ENCODE measurements around the gene SORCS2.

SORCS2 gene

GRCh38 chr4:7282786-7283440, 90.6 kb downstream of the SORCS2 start:
- Histone ChIP-seq H3K9me3 (ENCODE audit: control insufficient read depth, insufficient read depth, low read length) (no peaks in the 10 kb centered on the region), H3K36me3 (ENCODE audit: control insufficient read depth, low read length) (no peaks in the 10 kb centered on the region), H4K20me1 (ENCODE audit: control insufficient read depth, insufficient read depth, low read depth, low read length) (no peaks in the 10 kb centered on the region), H3F3A (ENCODE audit: control insufficient read depth, insufficient read depth) (no peaks in the 10 kb centered on the region), H3K4me3 (ENCODE audit: low read length) (no peak overlapping the region), H3K4me2 (ENCODE audit: low read length) (no peak overlapping the region), H3K9me2 (replicated peaks; ENCODE audit: control insufficient read depth, low read length) (no peaks in the 10 kb centered on the region), H3K4me1 (ENCODE audit: control insufficient read depth, low read length) (no peaks in the 10 kb centered on the region), H3K79me2 (ENCODE audit: control insufficient read depth, low read length) (no peaks in the 10 kb centered on the region), H3K27ac (ENCODE audit: low read depth, low read length) (no peak overlapping the region), H3K27me3 (ENCODE audit: control insufficient read depth, low read length) (no peaks in the 10 kb centered on the region)
- no peak for TF ChIP-seq EZH2phosphoT487 (IDR thresholded peaks at IDR 0.05; ENCODE audit: borderline replicate concordance, low read length)
- TF ChIP-seq CTCF (IDR thresholded peaks at IDR 0.05; ENCODE audit: low read depth, low read length, poor library complexity, severe bottlenecking) = no peak

- no peak overlapping the region for H3K27ac ChIP-seq (ENCODE audit: low read depth, low read length)
- H3K27me3 ChIP-seq (ENCODE audit: control insufficient read depth, low read length) = no peaks in the 10 kb centered on the region
- no peaks in the 10 kb centered on the region for H3K36me3 ChIP-seq (ENCODE audit: control insufficient read depth, low read length)
- no peaks in the 10 kb centered on the region for H3K4me1 ChIP-seq (ENCODE audit: control insufficient read depth, low read length)
- no peaks in the 10 kb centered on the region for H3K9me3 ChIP-seq (ENCODE audit: control insufficient read depth, insufficient read depth, low read length)
- H3F3A ChIP-seq (ENCODE audit: control insufficient read depth, insufficient read depth) = no peaks in the 10 kb centered on the region
- no peaks in the 10 kb centered on the region for H4K20me1 ChIP-seq (ENCODE audit: control insufficient read depth, insufficient read depth, low read depth, low read length)
- TF ChIP-seq EZH2phosphoT487 (IDR thresholded peaks at IDR 0.05; ENCODE audit: borderline replicate concordance, low read length) (no peak), CTCF (IDR thresholded peaks at IDR 0.05; ENCODE audit: low read depth, low read length, poor library complexity, severe bottlenecking) (no peak)
- no peaks in the 10 kb centered on the region for H3K9me2 ChIP-seq (replicated peaks; ENCODE audit: control insufficient read depth, low read length)
- H3K79me2 ChIP-seq (ENCODE audit: control insufficient read depth, low read length) = no peaks in the 10 kb centered on the region
- no peak overlapping the region for H3K4me2 ChIP-seq (ENCODE audit: low read length)
- H3K4me3 ChIP-seq (ENCODE audit: low read length) = no peak overlapping the region
Observed at GRCh38 chr4:7285244-7286094, 93.1 kb downstream of the SORCS2 start.

GRCh38 chr4:7286170-7286569, 93.8 kb downstream of the SORCS2 start:
- no peak for TF ChIP-seq EZH2phosphoT487 (IDR thresholded peaks at IDR 0.05; ENCODE audit: borderline replicate concordance, low read length)
- no peak for TF ChIP-seq CTCF (IDR thresholded peaks at IDR 0.05; ENCODE audit: low read depth, low read length, poor library complexity, severe bottlenecking)
- no peaks in the 10 kb centered on the region for H3K79me2 ChIP-seq (ENCODE audit: control insufficient read depth, low read length)
- no peak overlapping the region for H3K4me2 ChIP-seq (ENCODE audit: low read length)
- H3K4me1 ChIP-seq (ENCODE audit: control insufficient read depth, low read length) = no peaks in the 10 kb centered on the region
- no peaks in the 10 kb centered on the region for H3K9me3 ChIP-seq (ENCODE audit: control insufficient read depth, insufficient read depth, low read length)
- H3K4me3 ChIP-seq (ENCODE audit: low read length) = no peak overlapping the region
- no peaks in the 10 kb centered on the region for H3F3A ChIP-seq (ENCODE audit: control insufficient read depth, insufficient read depth)
- no peak overlapping the region for H3K27ac ChIP-seq (ENCODE audit: low read depth, low read length)
- H3K9me2 ChIP-seq (replicated peaks; ENCODE audit: control insufficient read depth, low read length) = no peaks in the 10 kb centered on the region
- no peaks in the 10 kb centered on the region for H4K20me1 ChIP-seq (ENCODE audit: control insufficient read depth, insufficient read depth, low read depth, low read length)
- H3K36me3 ChIP-seq (ENCODE audit: control insufficient read depth, low read length) = no peaks in the 10 kb centered on the region
- H3K27me3 ChIP-seq (ENCODE audit: control insufficient read depth, low read length) = no peaks in the 10 kb centered on the region

Measured in DOHH2 (cell line).